ENCODE measurements around the gene PIK3R3. TPM values are rescaled to one million over a fixed set of nuclear protein-coding genes. Genes with fewer than 3 reads are reported as not detected.

The PIK3R3 gene
- total and polyA plus RNA-seq, 4 experiments from 2014 or later = 0.23 to 0.32 (median 0.25) TPM; not detected in 1

DNA sequence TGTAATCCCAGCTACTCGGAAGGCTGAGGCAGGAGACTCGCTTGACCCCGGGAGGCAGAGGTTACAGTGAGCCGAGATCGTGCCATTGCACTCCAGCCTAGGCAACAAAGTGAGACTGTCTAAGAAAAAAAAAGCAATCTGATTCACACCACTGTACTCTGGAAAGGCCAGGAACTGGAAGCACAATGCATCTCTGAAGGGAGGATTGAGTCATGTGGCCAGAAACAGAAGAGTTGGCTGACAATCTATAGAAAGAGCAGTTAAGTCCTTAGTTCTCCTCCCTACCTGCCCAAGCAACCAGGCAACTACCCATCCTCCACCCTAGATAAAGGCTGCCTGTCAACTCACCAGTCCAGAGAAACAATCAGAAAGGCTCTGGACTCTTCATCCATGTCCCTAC, 45.9 kb downstream of the PIK3R3 start:
- no peak overlapping the region for H3K4me3 ChIP-seq (ENCODE audit: low read length in 2 of 2)
- Mint-ChIP-seq H3K4me1 (no peaks in the 10 kb centered on the region), H3K36me3 (no peaks in the 10 kb centered on the region), H3K27me3 (peaks cover 1 to 7% of the 10 kb centered on the region in 2 donors), H3K27ac (no peak overlapping the region), H3K9me3 (peaks cover 0 to 2% (median 0%) of the 10 kb centered on the region in 8 donors), H3K4me3 (no peak overlapping the region)
- CTCF ChIA-PET (ENCODE audit: partially characterized antibody) = no interaction called here
- no peaks in the 10 kb centered on the region for H3K27me3 ChIP-seq (ENCODE audit: insufficient read depth, low read length)
- H3K4me1 ChIP-seq (ENCODE audit: insufficient read depth, low read length) = no peaks in the 10 kb centered on the region
- no peaks in the 10 kb centered on the region for H3K36me3 ChIP-seq (ENCODE audit: insufficient read depth, low read length)
- no peaks in the 10 kb centered on the region for H3K9me3 ChIP-seq (ENCODE audit: control insufficient read depth in 1 of 2, low read length in 2 of 2)
- DNase-seq = no peak
- intact Hi-C loops (cut with micrococcal nuclease) = no loop called here
- no peak overlapping the region for H3K27ac ChIP-seq (ENCODE audit: low read depth, low read length)
- POLR2A ChIA-PET (ENCODE audit: partially characterized antibody) = no interaction called here

DNA sequence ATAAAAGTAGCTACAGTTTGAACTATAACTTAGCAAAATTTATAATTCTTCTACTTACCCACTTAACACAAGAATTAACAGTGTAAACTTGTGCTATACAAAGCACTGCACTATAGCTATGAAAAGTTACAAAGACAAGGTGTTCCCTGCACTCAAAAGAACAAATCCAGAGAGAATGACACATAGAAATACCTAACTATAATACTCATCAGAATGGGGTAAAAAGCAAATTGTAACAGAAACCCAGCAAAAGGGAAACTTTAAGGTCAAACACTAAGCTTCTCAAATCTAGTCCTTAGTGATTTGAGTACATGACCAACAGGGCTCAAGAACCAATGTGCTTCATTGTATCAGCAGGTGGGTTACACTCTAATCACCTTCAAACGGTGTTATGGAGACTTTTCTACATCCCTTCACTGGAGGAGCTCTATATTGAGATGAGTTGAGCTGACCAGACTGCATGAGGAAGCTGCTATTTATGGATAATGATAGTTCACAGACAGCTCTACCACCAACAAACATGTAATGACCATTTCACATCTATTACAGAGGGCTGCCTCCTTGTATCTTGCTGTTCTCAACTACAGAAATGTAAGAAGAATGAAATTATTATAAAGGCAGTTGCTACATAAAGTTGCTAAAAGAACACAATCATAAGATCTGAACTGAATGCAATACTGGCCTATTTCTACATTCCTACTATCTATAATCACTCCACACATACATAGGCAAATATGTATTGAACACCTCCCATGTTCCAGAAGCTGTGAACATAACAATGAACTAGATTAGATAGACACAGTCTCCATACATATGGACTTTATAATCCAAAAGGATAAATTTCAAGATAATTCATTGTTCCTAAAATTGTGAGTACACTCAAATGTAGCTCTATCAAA, 47.6 kb downstream of the PIK3R3 start:
- Mint-ChIP-seq H3K4me3 (no peak overlapping the region), H3K4me1 (no peaks in the 10 kb centered on the region), H3K36me3 (no peaks in the 10 kb centered on the region), H3K27ac (no peak overlapping the region), H3K27me3 (peaks cover 1 to 7% of the 10 kb centered on the region in 2 donors), H3K9me3 (peaks cover 0 to 2% (median 0%) of the 10 kb centered on the region in 8 donors)
- no peak overlapping the region for H3K27ac ChIP-seq (ENCODE audit: low read depth, low read length)
- H3K36me3 ChIP-seq (ENCODE audit: insufficient read depth, low read length) = no peaks in the 10 kb centered on the region
- H3K4me1 ChIP-seq (ENCODE audit: insufficient read depth, low read length) = no peaks in the 10 kb centered on the region
- no peaks in the 10 kb centered on the region for H3K27me3 ChIP-seq (ENCODE audit: insufficient read depth, low read length)
- CTCF ChIA-PET (ENCODE audit: partially characterized antibody) = interaction anchor here (1.0 kb wide), 1 partner anchor 49 kb away, joined by 3 read pairs; no protein-coding TSS in a partner anchor
- no peak for DNase-seq
- no peak overlapping the region for H3K4me3 ChIP-seq (ENCODE audit: low read length in 2 of 2)
- intact Hi-C loops (cut with micrococcal nuclease) = no loop called here
- H3K9me3 ChIP-seq (ENCODE audit: control insufficient read depth in 1 of 2, low read length in 2 of 2) = no peaks in the 10 kb centered on the region
- POLR2A ChIA-PET (ENCODE audit: partially characterized antibody) = no interaction called here

DNA sequence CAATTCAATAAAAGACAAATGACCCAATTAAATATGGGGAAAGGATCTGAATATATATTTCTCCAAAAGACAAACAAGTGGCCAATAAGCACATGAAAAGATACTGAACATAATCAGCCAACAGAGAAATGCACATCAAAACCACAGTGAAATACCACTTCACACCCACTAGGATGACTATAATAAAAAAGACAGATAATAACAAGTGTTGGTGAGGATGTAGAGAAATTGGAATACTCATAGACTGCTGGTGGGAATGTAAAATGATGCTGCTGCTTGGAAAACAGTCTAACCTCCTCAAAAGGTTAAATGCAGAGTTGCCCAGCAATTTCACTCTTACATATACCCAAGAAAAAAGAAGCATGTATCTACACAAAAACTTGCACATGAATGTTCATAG, 48.9 kb downstream of the PIK3R3 start:
- no peak overlapping the region for H3K27ac Mint-ChIP-seq
- Histone ChIP-seq H3K4me1 (ENCODE audit: insufficient read depth, low read length) (no peaks in the 10 kb centered on the region), H3K9me3 (ENCODE audit: control insufficient read depth in 1 of 2, low read length in 2 of 2) (no peaks in the 10 kb centered on the region), H3K4me3 (ENCODE audit: low read length in 2 of 2) (no peak overlapping the region), H3K36me3 (ENCODE audit: insufficient read depth, low read length) (no peaks in the 10 kb centered on the region), H3K27ac (ENCODE audit: low read depth, low read length) (no peak overlapping the region), H3K27me3 (ENCODE audit: insufficient read depth, low read length) (no peaks in the 10 kb centered on the region)
- intact Hi-C loops (cut with micrococcal nuclease) = no loop called here
- no peak for DNase-seq
- no peaks in the 10 kb centered on the region for H3K4me1 Mint-ChIP-seq
- peaks cover 0 to 2% (median 0%) of the 10 kb centered on the region in 8 donors for H3K9me3 Mint-ChIP-seq
- CTCF ChIA-PET (ENCODE audit: partially characterized antibody) = no interaction called here
- H3K36me3 Mint-ChIP-seq = no peaks in the 10 kb centered on the region
- peaks cover 1 to 6% of the 10 kb centered on the region in 2 donors for H3K27me3 Mint-ChIP-seq
- POLR2A ChIA-PET (ENCODE audit: partially characterized antibody) = no interaction called here
- no peak overlapping the region for H3K4me3 Mint-ChIP-seq

DNA sequence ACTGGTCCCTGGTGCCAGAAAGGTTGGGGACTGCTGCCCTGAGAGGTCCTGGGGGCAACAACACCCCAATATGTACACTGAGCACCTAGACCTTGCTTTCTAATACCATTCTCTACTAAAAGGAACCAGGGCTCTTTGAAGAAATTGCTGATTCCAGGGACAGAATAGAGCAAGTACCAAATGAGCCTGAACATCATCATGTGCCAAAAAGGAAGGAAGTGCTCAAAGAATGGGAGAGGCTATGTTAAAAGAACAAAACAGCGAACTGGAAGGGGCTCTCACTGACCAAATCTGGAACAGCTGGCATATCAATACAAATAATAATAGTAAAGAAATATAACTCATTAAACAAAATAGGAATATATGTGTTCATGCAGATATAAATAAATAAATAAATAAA, 50.8 kb downstream of the PIK3R3 start:
- Mint-ChIP-seq H3K27ac (no peak overlapping the region), H3K36me3 (no peaks in the 10 kb centered on the region), H3K27me3 (peaks cover 1 to 6% of the 10 kb centered on the region in 2 donors), H3K4me1 (no peaks in the 10 kb centered on the region), H3K9me3 (peaks cover 0 to 2% (median 0%) of the 10 kb centered on the region in 8 donors), H3K4me3 (no peak overlapping the region)
- no peaks in the 10 kb centered on the region for H3K27me3 ChIP-seq (ENCODE audit: insufficient read depth, low read length)
- POLR2A ChIA-PET (ENCODE audit: partially characterized antibody) = no interaction called here
- no peaks in the 10 kb centered on the region for H3K36me3 ChIP-seq (ENCODE audit: insufficient read depth, low read length)
- H3K4me1 ChIP-seq (ENCODE audit: insufficient read depth, low read length) = no peaks in the 10 kb centered on the region
- no peak overlapping the region for H3K27ac ChIP-seq (ENCODE audit: low read depth, low read length)
- no peaks in the 10 kb centered on the region for H3K9me3 ChIP-seq (ENCODE audit: control insufficient read depth in 1 of 2, low read length in 2 of 2)
- DNase-seq = no peak
- CTCF ChIA-PET (ENCODE audit: partially characterized antibody) = no interaction called here
- no peak overlapping the region for H3K4me3 ChIP-seq (ENCODE audit: low read length in 2 of 2)
- intact Hi-C loops (cut with micrococcal nuclease) = no loop called here

DNA sequence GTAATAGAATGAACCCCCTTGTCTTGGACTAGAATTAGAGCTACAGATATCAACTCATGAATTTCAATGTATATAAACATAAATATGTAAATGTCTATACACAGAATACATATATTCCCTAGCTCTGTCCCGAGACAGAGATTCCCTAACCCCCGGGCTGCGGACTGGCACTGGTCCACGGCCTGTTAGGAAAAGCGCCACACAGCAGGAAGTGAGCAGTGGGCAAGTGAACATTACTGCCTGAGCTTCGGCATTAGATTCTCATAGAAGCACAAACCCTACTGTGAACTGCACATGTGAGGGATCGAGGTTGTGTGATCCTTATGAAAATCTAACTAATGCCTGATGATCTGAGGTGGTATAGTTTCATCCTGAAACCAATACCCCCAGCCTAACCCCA, 51.2 kb downstream of the PIK3R3 start:
- peaks cover 0 to 2% (median 0%) of the 10 kb centered on the region in 8 donors for H3K9me3 Mint-ChIP-seq
- intact Hi-C loops (cut with micrococcal nuclease) = no loop called here
- no peaks in the 10 kb centered on the region for H3K36me3 Mint-ChIP-seq
- H3K4me3 Mint-ChIP-seq = no peak overlapping the region
- Histone ChIP-seq H3K27ac (ENCODE audit: low read depth, low read length) (no peak overlapping the region), H3K4me1 (ENCODE audit: insufficient read depth, low read length) (no peaks in the 10 kb centered on the region), H3K9me3 (ENCODE audit: control insufficient read depth in 1 of 2, low read length in 2 of 2) (no peaks in the 10 kb centered on the region), H3K4me3 (ENCODE audit: low read length in 2 of 2) (no peak overlapping the region), H3K27me3 (ENCODE audit: insufficient read depth, low read length) (no peaks in the 10 kb centered on the region), H3K36me3 (ENCODE audit: insufficient read depth, low read length) (no peaks in the 10 kb centered on the region)
- no peaks in the 10 kb centered on the region for H3K4me1 Mint-ChIP-seq
- no peak overlapping the region for H3K27ac Mint-ChIP-seq
- DNase-seq = no peak
- ChIA-PET POLR2A (ENCODE audit: partially characterized antibody) (no interaction called here), CTCF (ENCODE audit: partially characterized antibody) (no interaction called here)
- H3K27me3 Mint-ChIP-seq = peaks cover 1 to 6% of the 10 kb centered on the region in 2 donors

DNA sequence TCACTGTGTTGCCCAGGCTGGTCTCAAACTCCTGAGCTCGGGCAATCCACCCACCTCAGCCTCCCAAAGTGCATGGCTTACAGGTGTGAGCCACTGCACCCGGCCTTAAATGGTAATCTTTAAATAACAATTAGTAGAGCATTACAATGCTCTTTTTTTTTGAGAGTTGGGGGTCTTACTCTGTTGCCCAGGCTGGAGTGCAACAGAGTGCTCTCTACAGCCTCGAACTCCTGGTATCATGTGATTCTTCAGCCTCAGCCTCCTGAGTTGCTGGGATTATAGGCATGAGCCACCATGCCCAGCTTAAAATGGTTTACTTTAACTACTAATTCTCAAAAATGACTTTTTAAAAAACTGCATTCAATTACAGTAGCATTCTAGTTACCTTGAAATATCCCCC, 52.2 kb downstream of the PIK3R3 start:
- H3K9me3 Mint-ChIP-seq = peaks cover 0 to 2% (median 0%) of the 10 kb centered on the region in 8 donors
- no peaks in the 10 kb centered on the region for H3K4me1 ChIP-seq (ENCODE audit: insufficient read depth, low read length)
- H3K27me3 ChIP-seq (ENCODE audit: insufficient read depth, low read length) = no peaks in the 10 kb centered on the region
- CTCF ChIA-PET (ENCODE audit: partially characterized antibody) = interaction anchor here (0.6 kb wide), 1 partner anchor 35 kb away, joined by 3 read pairs; no protein-coding TSS in a partner anchor
- no peaks in the 10 kb centered on the region for H3K36me3 Mint-ChIP-seq
- POLR2A ChIA-PET (ENCODE audit: partially characterized antibody) = no interaction called here
- H3K36me3 ChIP-seq (ENCODE audit: insufficient read depth, low read length) = no peaks in the 10 kb centered on the region
- H3K27me3 Mint-ChIP-seq = peaks cover 0 to 5% of the 10 kb centered on the region in 2 donors
- H3K9me3 ChIP-seq (ENCODE audit: control insufficient read depth in 1 of 2, low read length in 2 of 2) = no peaks in the 10 kb centered on the region
- intact Hi-C loops (cut with micrococcal nuclease) = no loop called here
- H3K27ac ChIP-seq (ENCODE audit: low read depth, low read length) = no peak overlapping the region
- no peak overlapping the region for H3K4me3 Mint-ChIP-seq
- H3K4me1 Mint-ChIP-seq = no peaks in the 10 kb centered on the region
- DNase-seq = no peak
- H3K4me3 ChIP-seq (ENCODE audit: low read length in 2 of 2) = no peak overlapping the region
- no peak overlapping the region for H3K27ac Mint-ChIP-seq

DNA sequence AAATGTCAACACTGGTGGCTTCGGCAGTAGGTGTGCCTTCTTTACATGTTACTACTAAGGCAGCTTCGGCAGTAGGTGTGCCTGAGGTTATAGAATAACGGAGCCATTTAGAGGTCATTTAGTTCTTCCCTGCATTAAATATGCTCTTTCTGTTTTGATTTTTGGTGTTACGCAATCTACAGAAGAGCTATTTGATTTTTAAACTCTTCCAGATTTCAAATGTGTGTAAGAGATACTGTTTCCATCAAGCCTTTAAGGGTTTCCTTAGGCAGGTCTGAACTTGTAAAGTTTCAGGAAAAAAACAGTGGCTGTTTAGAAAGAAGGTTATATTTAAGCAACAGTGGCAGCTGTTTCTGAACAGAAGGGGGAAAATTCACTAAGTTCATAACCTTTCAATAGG, 54.8 kb downstream of the PIK3R3 start:
- H3K36me3 Mint-ChIP-seq = no peaks in the 10 kb centered on the region
- no peaks in the 10 kb centered on the region for H3K4me1 Mint-ChIP-seq
- Histone ChIP-seq H3K9me3 (ENCODE audit: control insufficient read depth in 1 of 2, low read length in 2 of 2) (no peaks in the 10 kb centered on the region), H3K36me3 (ENCODE audit: insufficient read depth, low read length) (no peaks in the 10 kb centered on the region), H3K4me3 (ENCODE audit: low read length in 2 of 2) (no peak overlapping the region), H3K27ac (ENCODE audit: low read depth, low read length) (no peak overlapping the region), H3K4me1 (ENCODE audit: insufficient read depth, low read length) (no peaks in the 10 kb centered on the region), H3K27me3 (ENCODE audit: insufficient read depth, low read length) (no peaks in the 10 kb centered on the region)
- H3K9me3 Mint-ChIP-seq = no peaks in the 10 kb centered on the region
- ChIA-PET CTCF (ENCODE audit: partially characterized antibody) (no interaction called here), POLR2A (ENCODE audit: partially characterized antibody) (no interaction called here)
- H3K4me3 Mint-ChIP-seq = no peak overlapping the region
- peaks cover 0 to 5% of the 10 kb centered on the region in 2 donors for H3K27me3 Mint-ChIP-seq
- intact Hi-C loops (cut with micrococcal nuclease) = no loop called here
- DNase-seq = no peak
- no peak overlapping the region for H3K27ac Mint-ChIP-seq

All from CD4-positive, alpha-beta memory T cell (primary cell).